HG02798 (cell line): ENCODE results near the gene NEK9.

Experiments used
- ATAC-seq: cut with Tn5 transposase; IDR thresholded peaks from one replicate; pipeline ENCODE4 v1.9.1; 2021; ENCODE audit warnings: mild to moderate bottlenecking; ENCODE audit not compliant: unreplicated experiment, poor library complexity

Gene NEK9

GRCh38 chr14:75046275-75046674 is 80.6 kb downstream of the NEK9 start:
- ATAC-seq, result no peak

- ATAC-seq, result no peak
These were observed 82.1 kb downstream of the NEK9 start for GRCh38 chr14:75044752-75045151.

GRCh38 chr14:75044322-75044721 is 82.5 kb downstream of the NEK9 start:
- no peak for ATAC-seq

- no peak for ATAC-seq
These were observed 84.8 kb downstream of the NEK9 start for GRCh38 chr14:75042035-75042434.

- no peak for ATAC-seq
These were observed 85.2 kb downstream of the NEK9 start for GRCh38 chr14:75041613-75042012.

GRCh38 chr14:75040959-75041358 is 85.9 kb downstream of the NEK9 start:
- ATAC-seq, result no peak

GRCh38 chr14:75040507-75040906 is 86.3 kb downstream of the NEK9 start:
- no peak for ATAC-seq

GRCh38 chr14:75032939-75033338 is 93.9 kb downstream of the NEK9 start:
- no peak for ATAC-seq

GRCh38 chr14:75030147-75030546 is 96.7 kb downstream of the NEK9 start:
- no peak for ATAC-seq
